ENCODE data around the gene YJEFN3.
A peak's percentile ranks its signal among the peaks of the same experiment; 100 is the strongest.

The YJEFN3 gene

DNA sequence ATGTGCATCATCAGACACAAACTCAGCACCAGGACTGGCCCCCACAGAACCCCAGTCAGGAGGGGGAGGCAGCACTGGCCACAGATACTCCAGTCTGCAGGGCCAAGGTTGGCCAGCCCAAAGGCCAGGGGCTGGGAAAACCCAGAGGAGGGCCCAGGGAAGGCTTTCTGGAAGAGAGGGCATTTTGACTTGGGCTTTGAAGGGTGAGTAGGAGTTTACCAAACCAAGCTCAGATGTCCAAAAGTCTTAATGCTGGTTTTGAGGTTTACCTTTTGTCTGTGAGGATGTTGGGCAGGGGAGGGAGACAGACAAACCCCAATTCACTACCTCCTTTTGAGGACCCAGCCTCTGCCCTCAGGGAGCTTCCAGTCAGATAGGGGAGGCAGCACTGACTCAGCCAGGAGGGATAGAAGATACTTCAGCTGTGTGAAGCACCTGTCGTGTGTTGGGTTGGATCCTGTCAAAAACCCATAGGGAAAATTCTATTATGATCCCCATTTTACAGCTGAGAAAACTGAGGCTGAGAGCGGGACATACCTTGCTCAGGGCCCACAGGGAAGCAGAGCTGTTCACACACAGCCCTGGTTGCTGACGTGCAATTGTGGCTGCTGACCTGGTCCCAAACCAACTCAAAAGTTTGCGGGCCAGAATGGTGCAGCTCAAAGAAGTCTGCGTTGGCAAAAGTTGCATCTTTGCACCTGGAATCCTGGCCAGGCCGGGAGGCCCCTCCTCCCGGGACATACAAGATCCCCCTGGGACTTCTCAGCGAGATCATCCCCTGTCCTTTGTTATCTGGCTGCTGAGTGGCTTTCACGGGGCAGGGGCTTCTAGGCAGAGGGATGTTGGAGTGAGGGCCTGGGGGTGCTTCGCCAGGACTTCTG, 22.5 kb downstream of the YJEFN3 start:
- no peaks in the 10 kb centered on the region for H3K36me3 ChIP-seq (ENCODE audit: insufficient read depth, low read length)
- no peaks in the 10 kb centered on the region for H3F3A ChIP-seq (ENCODE audit: insufficient read depth, low read length)
- no peaks in the 10 kb centered on the region for H3K9me2 ChIP-seq (ENCODE audit: low read depth, low read length)
- no peaks in the 10 kb centered on the region for H4K20me1 ChIP-seq (ENCODE audit: insufficient read depth, low read length)
- no peak for TF ChIP-seq EZH2 (IDR thresholded peaks at IDR 0.05; ENCODE audit: borderline replicate concordance, low read length)
- TF ChIP-seq, protein P1, sequence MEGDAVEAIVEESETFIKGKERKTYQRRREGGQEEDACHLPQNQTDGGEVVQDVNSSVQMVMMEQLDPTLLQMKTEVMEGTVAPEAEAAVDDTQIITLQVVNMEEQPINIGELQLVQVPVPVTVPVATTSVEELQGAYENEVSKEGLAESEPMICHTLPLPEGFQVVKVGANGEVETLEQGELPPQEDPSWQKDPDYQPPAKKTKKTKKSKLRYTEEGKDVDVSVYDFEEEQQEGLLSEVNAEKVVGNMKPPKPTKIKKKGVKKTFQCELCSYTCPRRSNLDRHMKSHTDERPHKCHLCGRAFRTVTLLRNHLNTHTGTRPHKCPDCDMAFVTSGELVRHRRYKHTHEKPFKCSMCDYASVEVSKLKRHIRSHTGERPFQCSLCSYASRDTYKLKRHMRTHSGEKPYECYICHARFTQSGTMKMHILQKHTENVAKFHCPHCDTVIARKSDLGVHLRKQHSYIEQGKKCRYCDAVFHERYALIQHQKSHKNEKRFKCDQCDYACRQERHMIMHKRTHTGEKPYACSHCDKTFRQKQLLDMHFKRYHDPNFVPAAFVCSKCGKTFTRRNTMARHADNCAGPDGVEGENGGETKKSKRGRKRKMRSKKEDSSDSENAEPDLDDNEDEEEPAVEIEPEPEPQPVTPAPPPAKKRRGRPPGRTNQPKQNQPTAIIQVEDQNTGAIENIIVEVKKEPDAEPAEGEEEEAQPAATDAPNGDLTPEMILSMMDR (IDR thresholded peaks at IDR 0.05; ENCODE audit: low read length), result no peak
- no peak overlapping the region for H3K9ac ChIP-seq (ENCODE audit: low read length)
- H3K27me3 ChIP-seq (ENCODE audit: insufficient read depth, low read length), result 0 out of 2 replicates have a peak, but pooled peaks cover 4% of the 10 kb centered on the region
- no peaks in the 10 kb centered on the region for H3K4me1 ChIP-seq (ENCODE audit: insufficient read depth, low read length, severe bottlenecking)
- no peak overlapping the region for H3K4me2 ChIP-seq (ENCODE audit: low read length)
- no peaks in the 10 kb centered on the region for H3K79me2 ChIP-seq (ENCODE audit: insufficient read depth, low read length)
- H3K9me3 ChIP-seq (ENCODE audit: low read length), result no peaks in the 10 kb centered on the region
- H3K4me3 ChIP-seq (ENCODE audit: low read depth, low read length, poor library complexity, severe bottlenecking), result no peak overlapping the region
- no peak overlapping the region for H3K27ac ChIP-seq (ENCODE audit: low read depth, low read length, poor library complexity, severe bottlenecking)
- H2AFZ ChIP-seq (ENCODE audit: low read length), result no peak overlapping the region

DNA sequence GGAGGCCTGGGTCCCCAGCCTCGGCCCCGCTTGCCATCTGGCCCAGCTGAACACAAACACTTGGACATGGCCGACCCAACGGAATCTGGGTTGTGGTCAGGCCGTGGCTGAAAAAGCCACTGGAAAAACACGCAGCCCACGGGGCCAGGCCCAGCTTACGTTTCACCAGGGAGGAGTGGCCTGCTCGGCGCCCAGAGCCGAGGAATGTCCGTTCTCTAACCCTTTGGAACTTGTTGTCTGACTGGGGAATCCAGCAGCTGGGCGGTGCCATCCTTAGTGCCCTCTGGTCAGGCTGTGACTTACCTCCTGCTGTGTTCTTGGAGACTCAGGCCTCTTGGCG, 23.1 kb downstream of the YJEFN3 start:
- no peak for TF ChIP-seq EZH2 (IDR thresholded peaks at IDR 0.05; ENCODE audit: borderline replicate concordance, low read length)
- TF ChIP-seq, protein P1 (IDR thresholded peaks at IDR 0.05; ENCODE audit: low read length), result no peak
- Histone ChIP-seq H3K4me1 (ENCODE audit: insufficient read depth, low read length, severe bottlenecking) (no peaks in the 10 kb centered on the region), H3K79me2 (ENCODE audit: insufficient read depth, low read length) (no peaks in the 10 kb centered on the region), H3K9me3 (ENCODE audit: low read length) (no peaks in the 10 kb centered on the region), H3K27me3 (ENCODE audit: insufficient read depth, low read length) (0 out of 2 replicates have a peak, but pooled peaks cover 4% of the 10 kb centered on the region), H3K4me3 (ENCODE audit: low read depth, low read length, poor library complexity, severe bottlenecking) (no peak overlapping the region), H4K20me1 (ENCODE audit: insufficient read depth, low read length) (no peaks in the 10 kb centered on the region), H3F3A (ENCODE audit: insufficient read depth, low read length) (no peaks in the 10 kb centered on the region), H3K4me2 (ENCODE audit: low read length) (no peak overlapping the region), H3K27ac (ENCODE audit: low read depth, low read length, poor library complexity, severe bottlenecking) (no peak overlapping the region), H2AFZ (ENCODE audit: low read length) (no peak overlapping the region), H3K9me2 (ENCODE audit: low read depth, low read length) (no peaks in the 10 kb centered on the region), H3K36me3 (ENCODE audit: insufficient read depth, low read length) (no peaks in the 10 kb centered on the region), H3K9ac (ENCODE audit: low read length) (no peak overlapping the region)

DNA sequence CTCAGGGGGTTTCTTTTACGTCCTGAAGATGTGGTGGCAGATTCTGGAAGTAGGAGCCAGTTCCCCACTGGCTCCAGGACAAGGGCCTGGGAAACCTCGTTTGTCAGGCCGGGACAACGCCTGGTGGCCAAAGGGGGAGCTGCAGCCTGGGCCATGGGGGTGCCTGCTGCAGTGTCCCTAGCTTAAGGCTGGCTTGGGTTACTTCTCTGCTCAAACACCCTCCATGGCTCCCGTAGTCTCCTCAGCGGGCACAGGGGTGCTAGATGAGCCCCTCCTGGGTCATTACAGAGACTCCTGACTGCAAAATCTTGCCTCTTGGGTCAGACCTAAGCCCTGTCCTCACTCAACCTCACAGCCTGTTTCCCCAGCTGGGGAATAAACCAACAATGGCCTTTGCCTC, 24.1 kb downstream of the YJEFN3 start:
- Histone ChIP-seq H3K4me3 (ENCODE audit: low read depth, low read length, poor library complexity, severe bottlenecking) (no peak overlapping the region), H3K36me3 (ENCODE audit: insufficient read depth, low read length) (no peaks in the 10 kb centered on the region), H3K79me2 (ENCODE audit: insufficient read depth, low read length) (no peaks in the 10 kb centered on the region), H3F3A (ENCODE audit: insufficient read depth, low read length) (no peaks in the 10 kb centered on the region), H4K20me1 (ENCODE audit: insufficient read depth, low read length) (no peaks in the 10 kb centered on the region), H3K4me1 (ENCODE audit: insufficient read depth, low read length, severe bottlenecking) (no peaks in the 10 kb centered on the region), H3K9ac (ENCODE audit: low read length) (no peak overlapping the region), H3K9me3 (ENCODE audit: low read length) (no peaks in the 10 kb centered on the region), H2AFZ (ENCODE audit: low read length) (no peak overlapping the region), H3K27ac (ENCODE audit: low read depth, low read length, poor library complexity, severe bottlenecking) (no peak overlapping the region), H3K4me2 (ENCODE audit: low read length) (no peak overlapping the region), H3K9me2 (ENCODE audit: low read depth, low read length) (no peaks in the 10 kb centered on the region), H3K27me3 (ENCODE audit: insufficient read depth, low read length) (0 out of 2 replicates have a peak, but pooled peaks cover 4% of the 10 kb centered on the region)
- TF ChIP-seq, protein P1 (IDR thresholded peaks at IDR 0.05; ENCODE audit: low read length), result peak; percentile 40; the same call in 1 of the 2 replicates
- TF ChIP-seq EZH2 (IDR thresholded peaks at IDR 0.05; ENCODE audit: borderline replicate concordance, low read length), result no peak

Data from OCI-LY1 (cell line).